Measurements from ENCODE around the gene TRIM24.

TRIM24 gene

DNA sequence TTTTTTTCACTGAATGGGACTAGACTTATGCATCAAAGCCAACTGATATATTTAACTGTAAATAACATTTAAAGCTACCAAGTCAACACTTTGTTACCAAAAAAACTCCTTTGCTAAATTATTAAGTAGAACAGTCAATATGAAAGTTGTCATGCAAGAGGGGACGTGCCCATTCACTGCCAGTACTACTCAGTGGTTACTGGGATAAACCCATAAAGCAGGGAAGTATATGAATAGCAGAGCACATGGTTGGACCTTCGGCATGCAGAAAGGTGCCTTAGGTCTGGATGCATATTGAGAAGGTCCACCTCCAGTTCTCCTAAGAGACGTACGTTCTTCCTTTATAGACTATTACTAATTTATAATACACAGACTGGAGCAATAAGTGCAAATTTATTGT, 121.0 kb downstream of the TRIM24 start:
- DNase-seq: no peak

DNA sequence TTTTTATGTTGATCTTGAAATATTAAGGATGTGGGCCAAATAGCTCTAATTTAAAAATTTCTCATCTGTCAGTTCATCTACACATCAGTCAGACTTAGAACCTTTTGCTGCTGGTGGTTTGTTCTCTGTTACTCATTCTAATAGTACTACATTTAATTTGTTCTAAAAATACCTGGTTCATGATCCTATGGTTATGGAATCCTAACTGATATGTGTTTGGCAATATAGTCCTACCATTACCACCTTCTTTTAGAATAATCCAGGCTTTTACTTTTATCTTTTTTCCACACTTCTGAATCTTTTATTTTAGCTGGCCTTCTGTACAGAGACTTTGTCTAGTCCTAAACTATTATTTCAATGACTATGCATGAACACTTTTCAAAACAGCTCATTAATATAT, 124.2 kb downstream of the TRIM24 start:
- no peak for DNase-seq

DNA sequence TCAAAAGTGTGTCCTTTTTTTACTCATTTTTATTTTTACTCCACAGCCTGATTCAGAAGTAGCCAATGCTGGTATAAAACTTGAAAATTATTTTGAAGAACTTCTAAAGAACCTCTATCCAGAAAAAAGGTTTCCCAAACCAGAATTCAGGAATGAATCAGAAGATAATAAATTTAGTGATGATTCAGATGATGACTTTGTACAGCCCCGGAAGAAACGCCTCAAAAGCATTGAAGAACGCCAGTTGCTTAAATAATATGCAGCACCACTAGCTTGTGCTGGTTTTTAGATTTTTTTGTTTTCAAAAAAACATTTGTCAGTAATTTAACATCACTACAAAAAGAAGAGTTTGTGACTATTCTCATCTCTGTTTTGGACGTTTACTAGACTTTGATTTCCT, 124.6 kb downstream of the TRIM24 start:
- DNase-seq: no peak

DNA sequence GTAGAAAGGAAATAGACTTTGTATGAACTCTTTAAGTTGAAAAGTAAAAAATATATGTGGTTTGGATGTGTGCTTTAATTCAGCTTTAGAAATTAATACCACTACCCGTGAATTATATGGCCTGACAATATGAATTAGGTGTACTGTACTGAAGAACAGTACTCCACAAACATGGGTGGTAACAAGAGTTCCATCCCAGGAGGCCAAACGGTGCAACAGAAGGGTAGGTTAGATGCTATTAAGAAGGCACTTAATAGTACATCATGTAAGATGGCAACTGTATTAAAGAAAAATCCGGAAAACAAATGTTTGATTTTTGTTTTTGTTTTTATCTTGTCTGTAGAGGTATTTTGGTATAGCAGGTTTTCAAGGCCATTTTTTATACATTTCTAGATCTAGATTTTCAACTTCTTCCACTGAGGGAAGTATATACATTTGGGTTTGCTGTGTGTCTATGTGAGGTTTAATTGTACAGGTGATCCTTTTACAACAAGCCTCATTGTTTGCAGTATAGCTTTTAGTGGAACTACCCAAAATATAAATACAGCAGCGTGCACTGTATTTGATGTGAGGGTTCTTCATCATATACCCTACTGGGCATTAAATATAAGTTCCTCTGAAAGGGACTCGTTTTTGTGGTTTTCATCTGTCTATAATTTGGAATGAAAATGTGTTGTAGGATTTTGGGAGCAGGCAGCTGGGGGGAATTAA, 125.4 kb downstream of the TRIM24 start:
- DNase-seq: no peak

DNA sequence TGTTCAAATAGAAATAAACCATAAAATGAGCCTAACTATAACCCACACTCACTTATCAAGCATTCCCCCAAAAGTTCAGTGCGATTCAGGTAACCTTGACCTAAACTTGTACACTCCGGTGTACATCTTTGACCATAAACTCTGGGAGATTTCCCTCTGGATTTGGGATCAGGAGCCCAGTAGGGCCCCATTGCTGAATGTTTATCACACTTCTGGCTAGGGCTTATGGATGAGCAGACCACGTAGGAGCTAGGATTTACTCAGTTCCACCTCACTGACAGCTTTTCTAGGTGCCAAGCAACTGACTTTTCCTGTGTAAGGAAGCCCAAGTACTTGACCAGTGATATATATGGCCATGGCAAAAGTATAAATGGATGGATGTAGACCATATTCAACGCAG, 127.4 kb downstream of the TRIM24 start:
- no peak for DNase-seq

DNA sequence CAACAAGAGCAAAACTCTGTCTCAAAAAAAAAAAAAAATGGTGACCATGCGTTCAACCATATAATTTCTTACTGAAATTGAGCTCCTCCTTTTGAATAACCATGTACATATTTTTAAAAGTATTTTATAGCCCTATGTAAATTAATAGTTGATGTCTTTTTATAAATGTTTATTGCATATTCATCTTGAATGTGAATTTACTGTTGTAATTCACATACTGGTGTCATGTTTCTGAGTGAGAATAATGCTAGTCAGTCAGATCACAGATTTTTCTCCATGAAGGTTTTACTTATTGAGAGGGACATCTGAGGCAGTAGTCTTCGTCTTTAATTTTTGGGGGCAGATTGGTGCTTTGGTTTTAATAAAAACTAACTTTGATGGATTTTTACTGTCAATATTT, 128.9 kb downstream of the TRIM24 start:
- DNase-seq: no peak

DNA sequence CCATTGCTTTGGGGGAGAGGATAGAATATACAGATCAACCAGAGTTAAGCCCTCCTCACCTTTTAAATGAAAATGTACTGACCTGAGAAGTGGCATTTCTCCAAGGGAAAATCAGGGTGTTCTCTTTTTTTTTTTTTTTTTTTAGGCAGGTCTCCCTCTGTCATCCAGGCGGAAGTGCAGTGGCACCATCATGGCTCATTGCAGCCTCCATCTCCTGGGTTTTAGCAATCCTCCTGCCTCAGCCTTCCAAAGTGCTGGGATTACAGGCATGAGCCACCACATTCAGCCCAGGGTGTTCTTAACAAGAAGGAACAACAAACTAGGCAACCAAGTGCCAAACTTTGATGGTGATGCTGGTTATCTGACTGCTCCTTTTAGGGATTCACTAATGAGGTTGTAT, 130.1 kb downstream of the TRIM24 start:
- DNase-seq: no peak

DNA sequence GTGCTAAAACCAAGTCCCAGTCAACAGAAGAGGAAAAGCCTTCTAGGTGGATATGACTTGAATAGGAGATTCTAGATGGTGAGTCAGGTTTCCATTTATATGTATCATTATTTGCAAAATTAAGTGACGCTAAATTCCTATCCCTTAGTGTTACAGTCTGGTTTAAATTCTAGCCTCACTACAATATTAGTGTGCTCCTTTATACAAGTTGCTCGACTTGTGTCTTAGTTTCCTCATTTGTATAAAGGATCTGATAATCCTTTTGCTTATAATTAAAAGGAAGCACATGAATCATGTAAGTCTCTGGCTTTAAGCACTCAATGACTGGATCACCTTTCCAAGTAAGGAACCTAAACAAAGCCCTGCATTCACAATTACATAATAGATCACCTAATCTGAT, 135.4 kb downstream of the TRIM24 start:
- no peak for DNase-seq

DNA sequence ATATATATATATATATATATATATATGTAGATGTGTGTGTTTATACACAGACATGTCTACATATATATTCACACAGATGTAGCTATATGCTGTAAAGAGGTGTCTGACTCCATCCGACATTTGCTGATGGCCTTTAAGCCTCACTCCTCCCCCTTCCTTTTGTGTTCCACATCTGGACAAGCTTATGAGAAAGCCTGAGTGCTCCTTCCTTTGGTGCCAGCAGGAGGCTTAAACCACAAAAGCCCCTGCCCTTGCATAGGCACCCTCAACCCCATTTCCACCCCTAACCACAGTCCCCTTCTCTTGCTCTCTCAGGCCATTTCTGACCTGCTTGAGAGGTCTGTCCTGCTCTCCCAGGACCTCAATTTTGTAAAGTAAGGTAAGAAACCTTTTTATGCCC, 142.4 kb downstream of the TRIM24 start:
- no peak for DNase-seq

DNA sequence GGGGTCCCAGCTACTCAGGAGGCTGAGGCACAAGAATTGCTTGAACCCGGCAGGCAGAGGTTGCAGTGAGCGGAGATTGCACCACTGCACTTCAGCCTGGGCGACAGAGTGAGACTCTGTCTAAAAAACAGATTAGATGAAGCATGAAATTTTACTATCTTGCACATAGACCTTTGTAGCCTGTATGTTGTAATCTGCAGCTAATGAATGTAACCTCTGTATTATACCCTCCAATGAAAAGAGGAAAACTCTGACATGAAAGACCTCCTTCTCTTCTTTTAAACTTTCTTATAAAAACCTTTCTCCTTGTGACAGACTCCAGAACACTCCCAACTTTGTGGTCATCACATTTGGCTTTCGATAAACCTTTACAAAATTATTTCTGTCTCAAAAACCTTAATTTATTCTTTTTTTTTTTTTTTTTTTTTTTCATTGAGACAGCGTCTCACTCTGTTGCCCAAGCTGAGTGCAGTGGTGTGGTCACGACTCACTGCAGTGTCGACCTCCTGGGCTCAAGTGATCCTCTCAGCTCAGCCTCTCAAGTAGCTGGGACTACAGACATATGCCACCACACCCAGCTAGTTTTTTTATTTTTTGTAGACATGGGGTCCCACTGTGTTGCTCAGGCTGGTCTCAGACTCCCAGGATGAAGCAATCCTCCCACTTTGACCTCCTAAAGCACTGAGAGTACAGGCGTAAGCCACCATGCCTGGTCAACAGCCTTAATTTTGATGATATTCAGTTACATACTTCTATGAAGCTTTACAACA, 143.7 kb downstream of the TRIM24 start:
- no peak for DNase-seq

DNA sequence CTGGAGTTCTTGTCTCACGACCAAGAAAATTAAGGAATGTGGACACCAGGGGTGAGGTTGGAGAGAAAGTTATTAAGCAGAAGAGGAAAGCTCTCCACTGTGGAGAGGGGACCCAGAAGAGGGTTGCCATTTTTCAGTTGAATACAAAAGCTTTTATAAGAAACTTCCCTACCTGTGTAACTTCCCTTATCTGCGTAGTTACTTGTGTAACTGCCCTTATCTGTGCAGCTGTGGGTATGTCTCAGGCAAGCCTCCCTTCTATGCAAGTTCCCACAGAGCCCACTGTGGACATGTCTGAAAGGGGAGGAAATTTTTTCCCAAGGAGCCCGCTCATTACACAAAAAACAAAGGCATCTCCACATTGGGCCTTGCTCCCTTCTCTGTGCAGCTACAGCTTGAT, 146.2 kb downstream of the TRIM24 start:
- no peak for DNase-seq

DNA sequence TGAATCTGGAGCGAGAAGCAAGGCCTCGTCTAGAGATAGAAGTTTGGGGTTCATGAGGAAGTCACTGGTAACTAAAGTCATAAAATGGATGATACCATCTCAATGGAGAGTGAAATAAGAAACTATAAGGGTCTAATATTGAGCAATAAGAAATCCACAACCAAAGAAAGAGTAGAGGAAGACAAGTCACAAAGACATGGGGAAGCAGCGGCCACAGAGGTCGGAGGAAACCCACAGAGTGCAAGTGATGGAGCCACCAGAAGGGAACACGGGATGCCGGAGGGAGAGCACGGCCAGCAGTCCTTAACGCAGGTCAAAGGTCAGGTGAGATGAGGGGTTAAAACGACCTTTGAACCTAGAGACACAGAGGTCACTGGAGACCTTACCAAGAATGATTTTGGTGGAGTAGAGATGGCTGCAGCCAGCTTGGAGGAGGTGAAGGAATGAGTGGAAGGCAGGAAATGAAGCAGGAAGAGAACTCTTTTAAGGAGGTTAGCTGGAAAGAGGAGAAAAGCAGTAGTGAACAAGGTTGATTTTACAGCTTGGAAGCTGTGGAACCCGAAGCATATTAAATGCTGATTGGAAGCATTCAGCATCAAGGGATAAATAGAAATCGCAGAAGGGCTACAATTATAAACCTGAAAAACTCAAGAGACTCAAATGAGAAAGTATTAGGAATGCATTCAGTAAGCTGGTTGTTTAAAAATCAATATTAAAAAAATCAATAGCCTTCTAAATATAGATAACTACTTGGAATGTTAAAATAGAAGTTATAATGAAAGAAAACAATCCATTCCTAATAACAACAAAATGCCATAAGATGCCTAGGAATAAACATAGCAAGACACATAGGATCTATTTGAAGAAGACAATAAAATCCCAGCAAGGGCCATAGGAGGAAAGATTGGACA, 147.4 kb downstream of the TRIM24 start:
- no peak for DNase-seq

DNA sequence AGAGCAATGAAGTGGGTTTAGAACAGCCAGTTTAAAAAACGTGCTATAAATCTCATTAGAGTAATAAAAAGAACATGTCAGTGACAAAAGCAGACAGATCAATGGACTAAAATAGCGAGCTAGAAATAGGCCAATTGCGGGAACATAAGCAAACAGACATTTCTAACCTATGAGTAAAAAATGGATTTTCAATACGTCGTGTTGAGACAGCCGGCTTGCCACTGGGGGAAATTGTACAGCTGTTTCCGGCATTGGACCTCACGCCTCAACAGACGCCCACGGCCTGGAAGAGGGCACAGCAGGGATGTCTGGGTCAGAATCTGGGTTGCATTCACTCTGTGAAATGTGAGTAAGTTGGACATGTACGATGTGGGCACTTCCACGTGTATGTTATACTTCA, 148.2 kb downstream of the TRIM24 start:
- DNase-seq: peak; percentile 44 to 54

DNA sequence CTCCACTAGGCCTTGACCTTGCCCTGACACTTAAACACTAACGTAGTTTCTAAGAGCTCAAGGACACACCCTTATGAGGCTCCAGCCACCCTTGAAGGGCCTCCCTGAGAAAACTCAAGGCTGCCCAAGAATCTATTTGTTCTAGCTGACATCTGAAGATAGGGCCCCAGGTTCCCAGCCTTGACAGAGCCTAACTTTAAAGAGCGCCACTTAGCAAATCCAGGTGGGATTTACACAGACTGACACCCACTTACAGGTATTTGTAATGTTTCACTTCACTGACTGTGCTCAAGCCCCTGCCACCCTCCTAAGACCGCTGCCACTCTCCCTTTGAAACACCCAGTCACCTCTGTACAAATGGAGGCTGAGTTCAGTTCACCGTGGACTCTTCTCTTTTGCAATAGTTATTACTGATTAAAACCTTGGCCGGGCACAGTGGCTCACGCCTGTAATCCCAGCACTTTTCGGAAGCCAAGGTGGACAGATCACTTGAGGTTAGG, 150.7 kb downstream of the TRIM24 start:
- no peak for DNase-seq

DNA sequence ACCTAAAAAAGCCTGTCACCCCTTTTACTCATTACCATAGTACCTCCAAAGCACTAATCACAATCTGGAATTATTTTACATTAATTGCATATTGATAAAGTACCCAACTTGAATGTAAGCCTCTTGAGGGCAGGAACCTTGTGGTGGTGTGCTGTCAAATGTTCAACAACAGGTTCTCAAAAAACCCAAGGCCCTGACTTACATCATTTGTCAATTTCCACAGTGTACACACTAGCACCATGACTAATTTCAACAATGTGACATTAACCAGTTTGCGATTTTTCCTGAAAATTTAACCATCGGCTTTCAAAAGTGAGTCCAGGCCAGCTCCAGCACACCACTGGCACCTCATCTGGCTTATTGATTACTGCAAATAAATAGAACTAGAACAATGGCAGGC, 153.6 kb downstream of the TRIM24 start:
- no peak for DNase-seq

DNA sequence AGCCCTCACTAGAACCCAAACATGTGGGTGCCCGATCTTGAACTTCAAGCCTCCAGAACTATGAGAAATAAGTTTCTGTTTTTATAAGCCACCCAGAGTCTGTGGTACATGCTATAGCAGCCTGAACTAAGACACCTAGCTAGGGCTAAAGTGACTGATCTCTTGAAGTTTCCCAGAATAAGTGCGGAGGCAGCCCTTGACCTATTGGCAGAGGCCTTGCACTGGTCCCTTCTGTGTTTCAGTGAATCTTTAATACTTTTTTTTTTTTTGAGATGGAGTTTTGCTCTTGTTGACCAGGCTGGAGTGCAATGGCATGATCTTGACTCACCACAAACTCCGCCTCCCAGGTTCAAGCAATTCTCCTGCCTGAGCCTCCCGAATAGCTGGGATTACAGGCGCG, 156.0 kb downstream of the TRIM24 start:
- DNase-seq: no peak

DNA sequence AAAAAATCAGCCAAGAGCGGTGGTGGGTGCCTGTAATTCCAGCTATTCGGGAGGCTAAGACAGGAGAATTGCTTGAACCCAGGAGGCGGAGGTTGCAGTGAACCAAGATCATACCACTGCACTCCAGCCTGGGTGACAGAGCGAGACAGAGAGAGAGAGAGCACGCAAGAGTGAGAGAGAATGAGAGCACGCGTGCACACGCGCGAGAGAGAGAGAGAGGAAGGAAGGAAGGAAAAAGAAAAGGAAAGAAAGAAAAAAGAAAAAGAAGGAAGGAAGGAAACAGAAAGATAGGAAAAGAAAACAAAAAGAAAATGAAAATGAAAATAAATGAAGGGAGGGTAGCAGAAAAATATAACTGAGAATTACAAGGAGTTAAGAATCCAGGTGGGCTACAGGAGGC, 158.4 kb downstream of the TRIM24 start:
- DNase-seq: no peak

DNA sequence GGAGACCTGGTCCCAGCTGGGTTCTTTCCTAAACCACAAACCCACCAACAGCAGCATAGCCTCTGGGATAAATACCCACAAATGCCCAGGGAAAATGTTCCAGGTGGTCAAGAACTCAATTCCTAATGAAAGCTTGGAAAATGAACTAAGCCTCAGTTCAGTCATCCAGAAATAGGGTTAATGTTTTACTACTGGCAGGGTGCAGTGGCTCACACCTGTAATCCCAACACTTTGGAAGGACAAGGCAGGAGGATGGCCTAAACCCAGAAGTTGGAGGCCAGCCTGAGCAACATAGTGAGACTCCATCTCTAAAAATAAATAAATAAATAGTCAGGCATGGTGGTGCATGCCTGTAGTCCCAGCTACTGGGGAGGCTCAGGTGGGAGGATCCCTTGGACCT, 158.9 kb downstream of the TRIM24 start:
- no peak for DNase-seq

DNA sequence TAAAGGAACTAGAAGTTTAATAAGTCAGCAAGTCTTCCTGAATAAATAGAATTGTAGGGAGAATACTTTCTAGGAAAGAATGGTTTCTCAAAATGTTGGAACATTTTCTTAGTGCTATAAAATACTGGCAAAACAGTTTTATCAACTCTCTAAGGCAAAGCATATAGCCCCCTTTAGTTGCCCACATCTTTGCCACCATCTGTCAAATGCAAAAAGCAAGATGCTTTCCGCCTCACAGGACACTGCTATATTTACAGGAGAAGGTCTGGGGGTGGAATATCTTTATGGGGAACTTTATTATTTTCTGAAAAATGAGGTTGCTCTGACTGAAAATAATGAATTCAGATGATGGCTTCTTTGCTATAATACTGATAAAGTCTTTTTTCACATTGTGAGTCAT, 162.8 kb downstream of the TRIM24 start:
- DNase-seq: no peak

DNA sequence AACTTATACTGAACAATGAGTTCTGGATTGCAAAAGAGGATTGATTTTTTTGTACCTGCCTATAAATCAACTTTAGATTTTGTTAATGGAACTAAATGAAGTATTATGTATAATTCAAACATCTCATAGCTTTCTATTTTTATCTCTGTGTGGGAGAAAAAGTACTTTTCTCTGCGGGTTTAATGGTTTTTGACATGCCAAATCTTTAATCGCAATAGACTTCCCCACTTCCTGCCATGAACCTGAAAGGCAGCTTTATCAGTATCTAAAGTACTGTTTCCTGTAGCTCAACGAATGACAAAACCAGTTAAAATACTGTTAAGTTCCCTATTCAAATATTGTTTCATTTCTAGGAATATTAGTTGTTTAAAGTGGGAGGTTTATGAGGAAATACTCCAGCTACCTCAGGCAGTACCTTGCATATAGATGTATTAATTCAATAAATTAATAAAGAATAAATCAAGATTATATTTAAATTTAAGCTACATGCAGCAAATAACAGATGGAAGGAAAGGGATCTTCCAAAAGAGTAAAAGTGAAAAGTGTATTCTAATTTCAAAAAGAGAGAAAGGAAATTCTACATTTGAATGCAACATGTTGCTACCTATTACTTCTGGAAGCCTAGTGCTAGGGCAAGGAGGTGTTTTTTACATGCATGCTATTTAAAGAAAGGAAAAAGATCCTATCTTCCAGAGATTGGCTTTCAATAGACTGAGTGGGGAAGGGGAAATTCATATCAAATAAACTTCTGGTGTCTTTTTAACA, 165.2 kb downstream of the TRIM24 start:
- no peak for DNase-seq

DNA sequence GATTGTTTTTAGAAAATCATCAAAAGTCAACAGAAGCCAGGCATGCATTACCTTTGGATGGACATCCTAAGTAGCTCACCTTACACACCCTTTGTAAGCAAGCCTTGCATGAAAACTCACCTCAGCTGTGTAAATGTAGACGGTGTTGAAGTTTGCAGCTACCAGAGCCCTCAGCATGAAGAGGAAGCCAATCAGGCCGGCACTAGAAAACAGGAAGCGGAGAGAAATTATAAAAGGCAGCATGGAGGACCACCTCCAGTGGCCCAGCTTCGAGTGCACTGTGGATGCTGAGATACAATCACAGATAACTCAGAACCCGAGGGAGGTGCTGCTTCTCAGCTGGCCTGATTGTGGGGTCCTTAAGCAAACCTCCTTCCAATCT, 165.8 kb downstream of the TRIM24 start:
- no peak for DNase-seq

DNA sequence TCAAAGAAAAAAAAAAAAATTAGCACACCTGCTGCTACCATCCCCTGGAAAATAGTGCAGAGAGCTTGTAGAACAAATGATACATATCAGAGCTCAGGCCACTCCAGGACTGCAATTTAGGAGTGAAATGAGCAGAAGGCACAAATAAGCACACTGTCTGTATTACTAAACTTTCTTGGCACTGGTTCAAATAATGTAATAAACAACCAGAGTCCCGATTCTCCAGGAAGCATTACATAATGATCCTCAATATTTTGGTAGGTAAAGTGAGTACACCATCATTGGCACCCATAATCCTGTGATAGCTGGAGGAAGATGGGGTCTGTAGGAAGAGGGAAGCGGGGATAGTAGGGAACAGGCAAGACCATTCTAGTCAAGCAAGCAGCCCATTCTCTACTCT, 166.8 kb downstream of the TRIM24 start:
- DNase-seq: no peak

DNA sequence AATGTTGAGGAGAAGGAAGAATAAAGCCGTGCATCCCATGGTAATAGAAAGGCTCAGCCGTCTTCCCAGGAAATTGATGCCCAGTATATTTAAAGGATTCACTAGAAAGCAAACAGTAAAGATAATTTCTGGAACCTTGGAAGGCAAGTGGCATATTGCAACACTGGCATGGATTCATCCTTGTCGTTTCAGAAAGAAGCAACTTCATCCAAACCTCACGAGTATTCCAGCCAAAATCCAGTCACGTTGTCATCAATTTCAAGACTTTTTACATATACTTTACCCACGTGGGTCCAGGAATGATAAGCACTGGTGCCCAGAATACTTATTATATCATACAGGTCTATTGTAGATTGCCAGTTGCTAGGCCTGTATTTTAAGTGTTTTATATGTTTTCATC, 167.3 kb downstream of the TRIM24 start:
- DNase-seq: no peak

All from activated CD4-positive, alpha-beta T cell treated with anti-CD3 and anti-CD28 coated beads, Interleukin-2, amount 50 U/mL, for 48 hours (primary cell).